Upper lobe of left lung (tissue), 6 donors: ENCODE data around the gene PREX1. TPM values are rescaled to one million over a fixed set of nuclear protein-coding genes. Genes with fewer than 3 reads are reported as not detected.

Experiments used
- ATAC-seq, 2 donors: fragments of 200-7000 bp; cut with Tn5 transposase; one replicate each; pipeline ENCODE4 v1.9.1; 2022; ENCODE audit warnings: mild to moderate bottlenecking in 2 of 2, moderate library complexity in 2 of 2; ENCODE audit not compliant: low FRiP score in 2 of 2
- DNase-seq, 2 donors: peaks; one replicate each; pipeline ENCODE4 v3.0.0-alpha.2; 2019 to 2020
- H3K27ac ChIP-seq, 4 donors: fragments of 200-600 bp; sonication (generic); one replicate each; pipeline ENCODE4 v1.5.1; 2016 to 2019
- H3K27me3 ChIP-seq, 4 donors: fragments of 200-600 bp; sonication (generic); one replicate each; pipeline ENCODE4 v1.5.1; 2017 to 2019
- H3K36me3 ChIP-seq, 4 donors: fragments of 200-600 bp; sonication (generic); one replicate each; pipeline ENCODE4 v1.5.1; 2016 to 2019
- H3K4me1 ChIP-seq, 4 donors: fragments of 200-600 bp; sonication (generic); one replicate each; pipeline ENCODE4 v1.5.1; 2018 to 2019
- H3K4me3 ChIP-seq, 4 donors: fragments of 200-600 bp; sonication (generic); one replicate each; pipeline ENCODE4 v1.5.1; 2017 to 2019; ENCODE audit warnings: mild to moderate bottlenecking in 2 of 4, moderate library complexity in 1 of 4
- H3K9me3 ChIP-seq, 4 donors: fragments of 200-600 bp; sonication (generic); one replicate each; pipeline ENCODE4 v1.5.1; 2018 to 2019
- EP300 ChIP-seq, 4 donors: sonication (generic); formaldehyde crosslinking; IDR thresholded peaks; one replicate each; pipeline ENCODE4 v1.5.1; 2017; ENCODE audit warnings: antibody characterized with exemption in 4 of 4, control low read depth in 2 of 4
- POLR2A ChIP-seq, 4 donors: fragments of 450-650 bp; IDR thresholded peaks; one replicate each; pipeline ENCODE4 v1.5.1; 2016 to 2017; ENCODE audit warnings: antibody characterized with exemption in 4 of 4, mild to moderate bottlenecking in 2 of 4
- POLR2AphosphoS5 ChIP-seq, 2 donors: sonication (generic); formaldehyde crosslinking; IDR thresholded peaks; one replicate each; pipeline ENCODE4 v1.5.1; 2017; ENCODE audit warnings: antibody characterized with exemption in 2 of 2
- WGBS, 2 donors: methylation state at CpG; one replicate each; pipeline ENCODE4 v1.1.5; 2017 to 2018; 5-methylcytosine and 5-hydroxymethylcytosine counted together
- total RNA-seq, 6 donors: library from RNA; depleted of rRNA in 4 of 6; stranded (reverse); fragments of >200 nt in 4 of 6; gene quantifications; one replicate each; pipeline versions ENCODE4 v1.1.0 to v1.2.1, GENCODE V29; 2016 to 2021
- TF ChIP-seq, protein P1 (sequence below), 6 experiments: fragments of 450-650 bp in 4 of 6; fragments of 200-600 bp in 2 of 6; sonication (generic) in 2 of 6; IDR thresholded peaks; one replicate each; pipeline ENCODE4 v1.5.1; 2016 to 2019; ENCODE audit warnings: antibody characterized with exemption in 6 of 6
- donor health status: DM: no; HTN: no; CAD: no; lungs with moderate emphysema.
- donor health status: DM: no; HTN: yes; CAD: no; lungs with severe emphysema.

Gene PREX1
- total RNA-seq, 6 donors from 2014 or later = 42.8 to 177 (median 74.6) TPM

GRCh38 chr20:48649868-48650267, 177.9 kb downstream of the PREX1 start:
- WGBS, 2 donors = 87 to 94% methylated on average over 9 of the region's 9 CpGs
- DNase-seq = no peak
- Histone ChIP-seq H3K9me3 (no peaks in the 10 kb centered on the region), H3K27ac (no peak overlapping the region), H3K4me1 (no peaks in the 10 kb centered on the region), H3K4me3 (no peak overlapping the region), H3K27me3 (no peaks in the 10 kb centered on the region), H3K36me3 (peaks cover 31 to 100% (median 85%) of the 10 kb centered on the region in 4 donors)
- no peak for TF ChIP-seq EP300 (IDR thresholded peaks at IDR 0.05)
- no peak for TF ChIP-seq POLR2A (IDR thresholded peaks at IDR 0.05)
- TF ChIP-seq, protein P1, sequence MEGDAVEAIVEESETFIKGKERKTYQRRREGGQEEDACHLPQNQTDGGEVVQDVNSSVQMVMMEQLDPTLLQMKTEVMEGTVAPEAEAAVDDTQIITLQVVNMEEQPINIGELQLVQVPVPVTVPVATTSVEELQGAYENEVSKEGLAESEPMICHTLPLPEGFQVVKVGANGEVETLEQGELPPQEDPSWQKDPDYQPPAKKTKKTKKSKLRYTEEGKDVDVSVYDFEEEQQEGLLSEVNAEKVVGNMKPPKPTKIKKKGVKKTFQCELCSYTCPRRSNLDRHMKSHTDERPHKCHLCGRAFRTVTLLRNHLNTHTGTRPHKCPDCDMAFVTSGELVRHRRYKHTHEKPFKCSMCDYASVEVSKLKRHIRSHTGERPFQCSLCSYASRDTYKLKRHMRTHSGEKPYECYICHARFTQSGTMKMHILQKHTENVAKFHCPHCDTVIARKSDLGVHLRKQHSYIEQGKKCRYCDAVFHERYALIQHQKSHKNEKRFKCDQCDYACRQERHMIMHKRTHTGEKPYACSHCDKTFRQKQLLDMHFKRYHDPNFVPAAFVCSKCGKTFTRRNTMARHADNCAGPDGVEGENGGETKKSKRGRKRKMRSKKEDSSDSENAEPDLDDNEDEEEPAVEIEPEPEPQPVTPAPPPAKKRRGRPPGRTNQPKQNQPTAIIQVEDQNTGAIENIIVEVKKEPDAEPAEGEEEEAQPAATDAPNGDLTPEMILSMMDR (IDR thresholded peaks at IDR 0.05) = no peak
- TF ChIP-seq POLR2AphosphoS5 (IDR thresholded peaks at IDR 0.05) = no peak
- no peak for ATAC-seq

GRCh38 chr20:48649104-48649626, 178.6 kb downstream of the PREX1 start:
- peaks cover 29 to 100% (median 86%) of the 10 kb centered on the region in 4 donors for H3K36me3 ChIP-seq
- ATAC-seq (no peak), DNase-seq (no peak)
- 93% methylated on average over 8 to 9 of the region's 9 CpGs for WGBS, 2 donors
- H3K27ac ChIP-seq = no peak overlapping the region
- no peak overlapping the region for H3K4me3 ChIP-seq
- H3K9me3 ChIP-seq = no peaks in the 10 kb centered on the region
- H3K4me1 ChIP-seq = no peaks in the 10 kb centered on the region
- no peaks in the 10 kb centered on the region for H3K27me3 ChIP-seq
- no peak for TF ChIP-seq POLR2AphosphoS5 (IDR thresholded peaks at IDR 0.05)
- TF ChIP-seq POLR2A (IDR thresholded peaks at IDR 0.05) = no peak
- TF ChIP-seq, protein P1 (IDR thresholded peaks at IDR 0.05) = no peak
- no peak for TF ChIP-seq EP300 (IDR thresholded peaks at IDR 0.05)

GRCh38 chr20:48648482-48649051, 179.2 kb downstream of the PREX1 start:
- 71% methylated on average over 9 of the region's 9 CpGs for WGBS, 2 donors
- Histone ChIP-seq H3K36me3 (peaks cover 26 to 100% (median 84%) of the 10 kb centered on the region in 4 donors), H3K4me3 (no peak overlapping the region), H3K27me3 (no peaks in the 10 kb centered on the region), H3K4me1 (no peaks in the 10 kb centered on the region), H3K27ac (no peak overlapping the region), H3K9me3 (no peaks in the 10 kb centered on the region)
- no peak for TF ChIP-seq POLR2A (IDR thresholded peaks at IDR 0.05)
- no peak for TF ChIP-seq POLR2AphosphoS5 (IDR thresholded peaks at IDR 0.05)
- TF ChIP-seq, protein P1 (IDR thresholded peaks at IDR 0.05) = no peak
- TF ChIP-seq EP300 (IDR thresholded peaks at IDR 0.05) = no peak
- DNase-seq (no peak), ATAC-seq (no peak)

DNA sequence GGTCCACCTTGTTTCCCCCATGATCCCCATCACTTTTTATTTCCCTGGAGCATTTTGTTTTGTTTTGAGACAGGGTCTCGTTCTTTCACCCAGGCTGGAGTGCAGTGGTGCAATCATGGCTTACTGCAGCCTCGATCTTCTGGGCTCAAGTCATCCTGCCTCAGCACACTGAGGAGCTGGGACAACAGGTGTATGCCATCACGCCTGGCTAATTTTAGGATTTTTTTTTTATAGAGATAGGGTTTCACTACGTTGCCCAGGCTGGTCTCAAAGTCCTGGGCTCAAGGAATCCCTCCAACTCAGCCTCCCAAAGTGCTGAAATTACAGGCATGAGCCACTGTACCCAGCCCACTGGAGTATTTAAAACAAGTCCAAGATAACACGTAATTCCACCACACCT, 179.9 kb downstream of the PREX1 start:
- 72 to 80% methylated on average over 5 of the region's 5 CpGs for WGBS, 2 donors
- Histone ChIP-seq H3K36me3 (peaks cover 24 to 97% (median 82%) of the 10 kb centered on the region in 4 donors), H3K27ac (no peak overlapping the region), H3K9me3 (no peaks in the 10 kb centered on the region), H3K4me3 (no peak overlapping the region), H3K27me3 (no peaks in the 10 kb centered on the region), H3K4me1 (no peaks in the 10 kb centered on the region)
- ATAC-seq (no peak), DNase-seq (no peak)
- TF ChIP-seq POLR2A (IDR thresholded peaks at IDR 0.05) (no peak), EP300 (IDR thresholded peaks at IDR 0.05) (no peak), POLR2AphosphoS5 (IDR thresholded peaks at IDR 0.05) (no peak)
- TF ChIP-seq, protein P1 (IDR thresholded peaks at IDR 0.05) = no peak

DNA sequence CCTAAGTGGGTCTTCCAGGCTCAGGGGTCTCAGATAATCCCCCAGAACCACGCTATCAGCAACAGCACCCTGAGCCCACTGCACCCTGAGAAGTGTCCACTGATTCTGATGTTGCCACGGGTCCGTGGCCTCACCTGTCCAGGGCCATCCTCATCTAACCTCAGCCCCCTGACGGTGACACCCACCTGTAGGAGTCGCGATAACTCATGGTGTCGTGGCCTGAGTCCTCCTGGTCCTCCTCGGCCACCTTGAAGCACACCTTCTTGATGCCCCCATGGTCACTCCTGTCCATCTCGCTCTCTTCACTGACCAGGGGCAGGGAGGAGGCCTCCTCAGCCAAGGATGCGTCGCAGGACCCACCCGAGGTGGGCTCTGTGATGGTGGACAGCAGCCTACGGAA, 182.1 kb downstream of the PREX1 start:
- Histone ChIP-seq H3K27ac (no peak overlapping the region), H3K4me1 (no peaks in the 10 kb centered on the region), H3K4me3 (no peak overlapping the region), H3K9me3 (no peaks in the 10 kb centered on the region), H3K36me3 (peaks cover 7 to 97% (median 81%) of the 10 kb centered on the region in 4 donors), H3K27me3 (no peaks in the 10 kb centered on the region)
- WGBS, 2 donors = 88 to 96% methylated on average over 8 of the region's 13 CpGs
- no peak for DNase-seq
- ATAC-seq = no peak
- TF ChIP-seq POLR2A (IDR thresholded peaks at IDR 0.05) (no peak), POLR2AphosphoS5 (IDR thresholded peaks at IDR 0.05) (no peak), EP300 (IDR thresholded peaks at IDR 0.05) (no peak)
- TF ChIP-seq, protein P1 (IDR thresholded peaks at IDR 0.05) = no peak
